Thyroid gland (tissue), 4 donors: ENCODE measurements around the gene DLGAP3.

ENCODE experiments used
- CTCF ChIP-seq, 6 experiments: fragments of 200-600 bp in 3 of 6; fragments of 450-650 bp in 3 of 6; sonication (generic) in 3 of 6; IDR thresholded peaks; one replicate each; pipeline ENCODE4 v1.5.1; 2016 to 2019; ENCODE audit warnings: antibody characterized with exemption in 6 of 6, mild to moderate bottlenecking in 2 of 6, inconsistent platforms in 1 of 6, moderate library complexity in 1 of 6
- POLR2A ChIP-seq, 2 donors: fragments of 450-650 bp; IDR thresholded peaks; one replicate each; pipeline ENCODE4 v1.6.1; 2017; ENCODE audit warnings: antibody characterized with exemption in 2 of 2, mild to moderate bottlenecking in 2 of 2, moderate library complexity in 1 of 2

GRCh38 chr1:34843392-34844251, 85.8 kb downstream of the DLGAP3 start:
- TF ChIP-seq CTCF (IDR thresholded peaks at IDR 0.05) (no peak), POLR2A (IDR thresholded peaks at IDR 0.05) (no peak)
